ENCODE data around the gene ATG3. TPM values are rescaled to one million over a fixed set of nuclear protein-coding genes. Genes with fewer than 3 reads are reported as not detected.

The ATG3 gene
- total and polyA plus RNA-seq, 2 of the 8 experiments (the other 6 are each of a cell fraction or from before 2014, with no cell fraction given), result 27.3 to 55.3 TPM

- Histone ChIP-seq H2BK20ac (ENCODE audit: low read length) (no peak overlapping the region), H3K27me3 (replicated peaks in 1 of 4; ENCODE audit: control insufficient read depth in 3 of 4, extremely low read depth in 1 of 4, insufficient read depth in 3 of 4, low read length in 3 of 4) (no peaks in the 10 kb centered on the region), H2BK12ac (ENCODE audit: low read depth, low read length) (no peak overlapping the region), H3K4ac (replicated peaks; ENCODE audit: insufficient read length, low read depth, low read length) (no peak overlapping the region), H3K9me3 (ENCODE audit: insufficient read depth in 2 of 2, low read depth in 1 of 2, low read length in 1 of 2) (no peaks in the 10 kb centered on the region), H2AFZ (ENCODE audit: low read length) (no peak overlapping the region), H3K23me2 (ENCODE audit: low read depth, low read length) (no peaks in the 10 kb centered on the region), H3K23ac (ENCODE audit: insufficient read length) (no peak overlapping the region), H2BK15ac (ENCODE audit: low read length) (no peak overlapping the region), H2AK5ac (ENCODE audit: low read depth, low read length) (no peak overlapping the region), H3K79me2 (ENCODE audit: control insufficient read depth in 1 of 2, insufficient read depth in 2 of 2, low read length in 2 of 2) (no peaks in the 10 kb centered on the region), H3K4me1 (replicated peaks in 1 of 4; ENCODE audit: control insufficient read depth in 3 of 4, insufficient read depth in 4 of 4, low read length in 3 of 4) (no peaks in the 10 kb centered on the region), H3K9ac (replicated peaks in 1 of 4; ENCODE audit: extremely low read depth in 1 of 4, low read depth in 3 of 4, low read length in 3 of 4) (no peak overlapping the region), H2BK120ac (replicated peaks; ENCODE audit: low read depth, low read length) (no peak overlapping the region), H2BK5ac (ENCODE audit: low read depth, low read length) (no peak overlapping the region), H3K4me3 (ENCODE audit: extremely low read depth in 1 of 4, insufficient read depth in 2 of 4, low read depth in 3 of 4, low read length in 4 of 4) (no peak overlapping the region), H3K4me2 (ENCODE audit: insufficient read depth in 1 of 2, low read depth in 2 of 2, low read length in 2 of 2) (no peak overlapping the region), H3K27ac (ENCODE audit: low read depth, low read length) (no peak overlapping the region), H3K14ac (ENCODE audit: insufficient read length) (no peak overlapping the region), H4K8ac (ENCODE audit: extremely low read depth, insufficient read depth, low read length) (no peak overlapping the region), H4K5ac (ENCODE audit: insufficient read length, low read depth, low read length) (no peak overlapping the region), H4K20me1 (replicated peaks in 1 of 2; ENCODE audit: control insufficient read depth in 1 of 2, insufficient read depth in 2 of 2, low read length in 2 of 2) (no peaks in the 10 kb centered on the region), H4K91ac (replicated peaks; ENCODE audit: insufficient read length, low read length) (no peak overlapping the region), H3K79me1 (ENCODE audit: low read depth, low read length) (no peaks in the 10 kb centered on the region; the same call in 1 of the 2 replicates), H3K36me3 (ENCODE audit: control insufficient read depth in 2 of 4, insufficient read depth in 4 of 4, low read length in 3 of 4) (peaks cover 2 to 29% (median 11%) of the 10 kb centered on the region in 4 experiments; a peak in 4 of 8 replicates), H3K18ac (ENCODE audit: extremely low read depth, low read length) (no peak overlapping the region), H3K56ac (replicated peaks; ENCODE audit: insufficient read length, low read depth, low read length) (no peak overlapping the region)
- FAIRE-seq, result no peak
- ChIA-PET POLR2A (ENCODE audit: partially characterized antibody) (interaction anchor here (1.4 kb wide), 1 partner anchor 16 kb away, joined by 4 read pairs; the partner anchor contains the start of genes ATG3 and SLC35A5), CTCF (ENCODE audit: partially characterized antibody) (no interaction called here)
- no peak for DNase-seq (ENCODE audit: low read depth in 1 of 2, low spot score in 2 of 2)
- TF ChIP-seq POU5F1 (IDR thresholded peaks at IDR 0.05; ENCODE audit: low read depth, low read length) (no peak), CTCF (IDR thresholded peaks at IDR 0.05; ENCODE audit: control extremely low read depth in 1 of 3, insufficient read depth in 1 of 3, low read depth in 1 of 3, low read length in 3 of 3) (no peak), SIN3A (conservative IDR thresholded peaks at IDR 0.05 in 1 of 2, IDR thresholded peaks at IDR 0.05 in 1 of 2; ENCODE audit: low read depth in 1 of 2, low read length in 2 of 2) (no peak), KDM1A (IDR thresholded peaks at IDR 0.05; ENCODE audit: borderline replicate concordance, low read length) (no peak), HDAC2 (IDR thresholded peaks at IDR 0.05; ENCODE audit: borderline replicate concordance in 1 of 2, low read depth in 2 of 2, low read length in 2 of 2) (no peak), ZNF274 (IDR thresholded peaks at IDR 0.05; ENCODE audit: borderline replicate concordance, extremely low read depth, low read length) (no peak), POLR2AphosphoS5 (IDR thresholded peaks at IDR 0.05; ENCODE audit: low read depth, low read length) (no peak), BCL11A (IDR thresholded peaks at IDR 0.05; ENCODE audit: low read depth in 2 of 2, low read length in 2 of 2) (no peak)
- 87% methylated on average over 5 of the region's 5 CpGs; no CpG with 5 or more reads in 1 of the 2 experiments for WGBS, 2 experiments (ENCODE audit: extremely low coverage in 1 of 2, insufficient coverage in 1 of 2, insufficient read length in 1 of 2, insufficient replicate concordance in 2 of 2, low coverage in 1 of 2, low lambda C conversion rate in 2 of 2, missing lambda C conversion rate in 1 of 2)
Observed at GRCh38 chr3:112546216-112546759, 15.5 kb downstream of the ATG3 start.
